Sciatic nerve (tissue), 2 donors: Measurements from ENCODE around the gene RPN2. TPM values are rescaled to one million over a fixed set of nuclear protein-coding genes. Genes with fewer than 3 reads are reported as not detected.

Source experiments
- ATAC-seq: fragments of 200-7000 bp; cut with Tn5 transposase; one replicate; pipeline ENCODE4 v1.9.1; 2020; ENCODE audit warnings: mild to moderate bottlenecking, moderate library complexity
- DNase-seq: peaks from one replicate; pipeline ENCODE4 v3.0.0-alpha.2; 2020; ENCODE audit warnings: low spot score
- intact Hi-C: fragments of 100-400 bp; cut with DNase I; formaldehyde crosslinking; loops from one replicate; pipeline ENCODE4 v1.14.2; 2022
- total RNA-seq: library from RNA; stranded (reverse); fragmentation: NEBNext Ultra II Directional; extraction: Animal tissue kit (Norgen Biotek cat#: 25700); gene quantifications from one replicate; pipeline ENCODE4 v1.2.1, GENCODE V29; 2021
- donor health status: DM: no; HTN: no; CAD: no.
- donor health status: DM: no; HTN: no; CAD: no.

Gene RPN2
- total RNA-seq, 1 donor from 2014 or later, result 97.9 TPM

- intact Hi-C loops, result no loop called here
- ATAC-seq, result no peak
- DNase-seq, result no peak
Measured at GRCh38 chr20:37205130-37205529, 26.0 kb downstream of the RPN2 start.

GRCh38 chr20:37205794-37206193 is 26.7 kb downstream of the RPN2 start:
- no peak for DNase-seq
- intact Hi-C loops, result no loop called here
- ATAC-seq, result no peak

GRCh38 chr20:37207171-37207570 is 28.0 kb downstream of the RPN2 start:
- no peak for ATAC-seq
- DNase-seq, result peak; percentile 18
- intact Hi-C loops, result no loop called here

- intact Hi-C loops, result no loop called here
- no peak for ATAC-seq
Measured at GRCh38 chr20:37209193-37209592, 30.1 kb downstream of the RPN2 start.

GRCh38 chr20:37209661-37210314 is 30.7 kb downstream of the RPN2 start:
- intact Hi-C loops, result no loop called here
- ATAC-seq, result no peak
- DNase-seq, result no peak

More at GRCh38 chr20:37209193-37209592, 30.1 kb downstream of the RPN2 start:
- no peak for DNase-seq

- ATAC-seq, result no peak
- intact Hi-C loops, result loop anchor here (5.0 kb wide), 1 partner anchor 371 kb away; no protein-coding TSS in a partner anchor
- DNase-seq, result no peak
Measured at GRCh38 chr20:37218441-37218840, 39.3 kb downstream of the RPN2 start.

GRCh38 chr20:37218976-37219375 is 39.8 kb downstream of the RPN2 start:
- ATAC-seq (no peak), DNase-seq (no peak)
- intact Hi-C loops, result loop anchor here (5.0 kb wide), 1 partner anchor 372 kb away; no protein-coding TSS in a partner anchor

GRCh38 chr20:37219751-37220668 is 40.9 kb downstream of the RPN2 start:
- intact Hi-C loops, result loop anchor here (5.0 kb wide), 1 partner anchor 373 kb away; no protein-coding TSS in a partner anchor
- DNase-seq (no peak), ATAC-seq (no peak)

- DNase-seq (no peak), ATAC-seq (peak; percentile 50)
- intact Hi-C loops, result no loop called here
Measured at GRCh38 chr20:37220731-37221130, 41.6 kb downstream of the RPN2 start.

GRCh38 chr20:37222086-37222485 is 43.0 kb downstream of the RPN2 start:
- ATAC-seq, result no peak
- intact Hi-C loops, result no loop called here
- no peak for DNase-seq

GRCh38 chr20:37223053-37223452 is 43.9 kb downstream of the RPN2 start:
- no peak for DNase-seq
- intact Hi-C loops, result no loop called here
- peak; percentile 57 for ATAC-seq

GRCh38 chr20:37225146-37225545 is 46.0 kb downstream of the RPN2 start:
- DNase-seq (no peak), ATAC-seq (no peak)
- intact Hi-C loops, result loop anchor here (5.0 kb wide), 1 partner anchor 393 kb away; no protein-coding TSS in a partner anchor

- ATAC-seq (peak; percentile 96), DNase-seq (peak; percentile 77)
- intact Hi-C loops, result loop anchor here (5.0 kb wide), 1 partner anchor 395 kb away; no protein-coding TSS in a partner anchor
Measured at GRCh38 chr20:37226889-37227288, 47.8 kb downstream of the RPN2 start.

- intact Hi-C loops, result loop anchor here (5.0 kb wide), 1 partner anchor 396 kb away; no protein-coding TSS in a partner anchor
- ATAC-seq, result no peak
- no peak for DNase-seq
Measured at GRCh38 chr20:37228082-37228481, 49.0 kb downstream of the RPN2 start.

GRCh38 chr20:37228656-37229055 is 49.5 kb downstream of the RPN2 start:
- ATAC-seq (no peak), DNase-seq (no peak)
- intact Hi-C loops, result loop anchor here (5.0 kb wide), 1 partner anchor 396 kb away; no protein-coding TSS in a partner anchor

- DNase-seq (no peak), ATAC-seq (no peak)
- intact Hi-C loops, result loop anchor here (5.0 kb wide), 1 partner anchor 397 kb away; no protein-coding TSS in a partner anchor
Measured at GRCh38 chr20:37229357-37229756, 50.2 kb downstream of the RPN2 start.

- ATAC-seq (no peak), DNase-seq (no peak)
- intact Hi-C loops, result no loop called here
Measured at GRCh38 chr20:37230200-37230599, 51.1 kb downstream of the RPN2 start.

- ATAC-seq, result no peak
- intact Hi-C loops, result no loop called here
- no peak for DNase-seq
Measured at GRCh38 chr20:37231947-37232630, 53.0 kb downstream of the RPN2 start.
